NCI-H146 treated with DMSO at 0.1 percent for 48 hours (cell line): ENCODE results near the gene FAM136A.
A peak's percentile ranks its signal among the peaks of the same experiment; 100 is the strongest.
"Not testable (repeated sequence)": the region's sequence is repeated elsewhere in the genome, so short reads cannot be mapped to it uniquely, and the experiment has no call there.

ENCODE experiments used
- DNase-seq: peaks from one replicate; lab custom pipeline; 2025; ENCODE audit not compliant: unreplicated experiment; lab: John Stamatoyannopoulos, UW

FAM136A gene

GRCh38 chr2:70301344-70302194 is at the start of gene FAM136A:
FAM136A (minus strand) TSS chr2:70302067; CDS start chr2:70302011, 56 bp downstream.
- peak; percentile 73 for DNase-seq

- no peak for DNase-seq
These were observed 48.2 kb upstream of the FAM136A start for GRCh38 chr2:70349921-70350685.

GRCh38 chr2:70347831-70348230 is 46.0 kb upstream of the FAM136A start:
- no peak for DNase-seq

- DNase-seq, result no peak
These were observed 42.3 kb upstream of the FAM136A start for GRCh38 chr2:70344195-70344594.

- no peak for DNase-seq
These were observed 39.6 kb upstream of the FAM136A start for GRCh38 chr2:70341477-70341765.

- peak; percentile 22 for DNase-seq
These were observed 39.1 kb upstream of the FAM136A start for GRCh38 chr2:70340761-70341476.

GRCh38 chr2:70340075-70340474 is 38.2 kb upstream of the FAM136A start:
- DNase-seq, result no peak

GRCh38 chr2:70336552-70336951 is 34.7 kb upstream of the FAM136A start:
- no peak for DNase-seq

GRCh38 chr2:70331012-70331411 is 29.1 kb upstream of the FAM136A start:
- no peak for DNase-seq

GRCh38 chr2:70330476-70330875 is 28.6 kb upstream of the FAM136A start:
- DNase-seq, result no peak

- peak; percentile 52 for DNase-seq
These were observed 27.2 kb upstream of the FAM136A start for GRCh38 chr2:70328921-70329561.

- no peak for DNase-seq
These were observed 24.0 kb upstream of the FAM136A start for GRCh38 chr2:70325875-70326274.

GRCh38 chr2:70322518-70322917 is 20.7 kb upstream of the FAM136A start:
- no peak for DNase-seq

GRCh38 chr2:70321370-70321769 is 19.5 kb upstream of the FAM136A start:
- DNase-seq, result no peak

- no peak for DNase-seq
These were observed 12.8 kb upstream of the FAM136A start for GRCh38 chr2:70314640-70315039.

- DNase-seq, result no peak
These were observed 10.7 kb upstream of the FAM136A start for GRCh38 chr2:70312560-70312959.

GRCh38 chr2:70310899-70311298 is 9.0 kb upstream of the FAM136A start:
- DNase-seq, result no peak

GRCh38 chr2:70305531-70305930 is 3.7 kb upstream of the FAM136A start:
- DNase-seq, result no peak

- no peak for DNase-seq
These were observed 2.6 kb upstream of the FAM136A start for GRCh38 chr2:70304498-70304897.

- DNase-seq, result no peak
These were observed 1.3 kb upstream of the FAM136A start for GRCh38 chr2:70303186-70303585.

- not testable (repeated sequence) for DNase-seq
These were observed 304 bp upstream of the FAM136A start for GRCh38 chr2:70302195-70302546.
